ENCODE data around the gene NR1D1. TPM values are rescaled to one million over a fixed set of nuclear protein-coding genes. Genes with fewer than 3 reads are reported as not detected.

Gene NR1D1
- total and polyA plus RNA-seq, 2 of the 13 experiments (the other 11 are each of a cell fraction or from before 2014, with no cell fraction given), result 2.1 to 2.7 TPM

- intact Hi-C loops (cut with micrococcal nuclease; ENCODE audit: unreplicated experiment), result loop anchor here (1.0 kb wide), 1 partner anchor 8 kb away; no protein-coding TSS in a partner anchor
- H3K4me2 ChIP-seq (ENCODE audit: low read depth, low read length), result peak overlapping the region; percentile 80
- H3K9me3 ChIP-seq (ENCODE audit: low read length), result no peaks in the 10 kb centered on the region
- BruUV-seq (replicated peaks), result no TSS peak
- H3K4me1 ChIP-seq (ENCODE audit: insufficient read depth, low read length), result peaks cover 90% of the 10 kb centered on the region
- H4K20me1 ChIP-seq (ENCODE audit: insufficient read depth, low read length), result no peaks in the 10 kb centered on the region
- H3K79me2 ChIP-seq (ENCODE audit: insufficient read depth, low read length), result peaks cover 2% of the 10 kb centered on the region
- DNase-seq (ENCODE audit: low spot score) (no peak), ATAC-seq (no peak), FAIRE-seq (no peak)
- POLR2A ChIA-PET, result interaction anchor here (1.0 to 4.2 kb wide), 5 partner anchors 8 to 52 kb away, joined by 3 to 47 read pairs (median 29); partner anchors contain the start of genes MED24, NR1D1 and THRA
- H3K27me3 ChIP-seq (ENCODE audit: control insufficient read depth in 1 of 2, insufficient read depth in 2 of 2, low read length in 2 of 2), result no peaks in the 10 kb centered on the region
- WGBS (ENCODE audit: low lambda C conversion rate), result 25% methylated on average over 8 of the region's 8 CpGs
- CTCF ChIA-PET (ENCODE audit: low intra/inter-chr PET ratio, low total read pairs), result no interaction called here
- peak overlapping the region; percentile 10 to 56 (median 42); a peak in 5 of 6 replicates for H3K4me3 ChIP-seq (replicated peaks in 1 of 3; ENCODE audit: insufficient read depth in 1 of 3, low read depth in 2 of 3, low read length in 3 of 3)
- peak overlapping the region; percentile 50 for H3K9ac ChIP-seq (ENCODE audit: insufficient read depth, low read depth, low read length)
- no peak overlapping the region for H3K27ac ChIP-seq (ENCODE audit: extremely low read length, insufficient read depth, low read length)
- H2AFZ ChIP-seq (ENCODE audit: low read length), result no peak overlapping the region
- H3K36me3 ChIP-seq (replicated peaks in 1 of 2; ENCODE audit: control insufficient read depth in 1 of 2, insufficient read depth in 2 of 2, low read length in 2 of 2), result 0 out of 5 replicates have a peak, but pooled peaks cover 1 to 4% of the 10 kb centered on the region in 2 experiments
- in situ Hi-C loops (cut with HindIII; ENCODE audit: extremely low pct_ligation_motif_present, low pct_unique_long_range_greater_than_20kb), result no loop called here
- TF ChIP-seq TSC22D2 (CRISPR knock-in tag; IDR thresholded peaks at IDR 0.05; ENCODE audit: borderline replicate concordance) (no peak), ZMAT3 (CRISPR knock-in tag; conservative IDR thresholded peaks at IDR 0.05) (no peak), ZBTB21 (CRISPR knock-in tag; IDR thresholded peaks at IDR 0.05) (no peak), TCF7 (IDR thresholded peaks at IDR 0.05; ENCODE audit: low read depth) (0 out of 2 replicates have a peak, but pooled peaks have one; percentile 7), KAT8 (CRISPR knock-in tag; IDR thresholded peaks at IDR 0.05) (no peak), ZNF878 (CRISPR knock-in tag; IDR thresholded peaks at IDR 0.05) (no peak), PAF1 (CRISPR knock-in tag; IDR thresholded peaks at IDR 0.05) (no peak), ZNF660 (CRISPR knock-in tag; IDR thresholded peaks at IDR 0.05; ENCODE audit: borderline replicate concordance, low read depth) (no peak), ZNF382 (CRISPR knock-in tag; IDR thresholded peaks at IDR 0.05; ENCODE audit: borderline replicate concordance) (no peak), ZNF274 (CRISPR knock-in tag; IDR thresholded peaks at IDR 0.05) (no peak), ZNF124 (CRISPR knock-in tag; IDR thresholded peaks at IDR 0.05) (no peak), HNRNPK (IDR thresholded peaks at IDR 0.05; ENCODE audit: low read depth, low read length, poor library complexity, severe bottlenecking) (peak; percentile 69), HOXA7 (CRISPR knock-in tag; IDR thresholded peaks at IDR 0.05) (no peak), HNF4G (IDR thresholded peaks at IDR 0.05; ENCODE audit: borderline replicate concordance, low read depth, low read length) (peak; percentile 61; the same call in 1 of the 2 replicates), HNF4G (CRISPR knock-in tag; IDR thresholded peaks at IDR 0.05; ENCODE audit: borderline replicate concordance, low read depth) (no peak), KDM4B (CRISPR knock-in tag; IDR thresholded peaks at IDR 0.05) (no peak), ZNF549 (CRISPR knock-in tag; IDR thresholded peaks at IDR 0.05) (no peak), DRAP1 (CRISPR knock-in tag; IDR thresholded peaks at IDR 0.05) (0 out of 2 replicates have a peak, but pooled peaks have one; percentile 8), SP140L (CRISPR knock-in tag; IDR thresholded peaks at IDR 0.05; ENCODE audit: borderline replicate concordance) (no peak), ZNF674 (CRISPR knock-in tag; IDR thresholded peaks at IDR 0.05; ENCODE audit: low read depth) (no peak), ZNF709 (CRISPR knock-in tag; IDR thresholded peaks at IDR 0.05) (no peak), ZNF7 (CRISPR knock-in tag; IDR thresholded peaks at IDR 0.05) (no peak)
- TF ChIP-seq, protein P1, sequence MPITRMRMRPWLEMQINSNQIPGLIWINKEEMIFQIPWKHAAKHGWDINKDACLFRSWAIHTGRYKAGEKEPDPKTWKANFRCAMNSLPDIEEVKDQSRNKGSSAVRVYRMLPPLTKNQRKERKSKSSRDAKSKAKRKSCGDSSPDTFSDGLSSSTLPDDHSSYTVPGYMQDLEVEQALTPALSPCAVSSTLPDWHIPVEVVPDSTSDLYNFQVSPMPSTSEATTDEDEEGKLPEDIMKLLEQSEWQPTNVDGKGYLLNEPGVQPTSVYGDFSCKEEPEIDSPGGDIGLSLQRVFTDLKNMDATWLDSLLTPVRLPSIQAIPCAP (CRISPR knock-in tag; IDR thresholded peaks at IDR 0.05; ENCODE audit: low read depth), result no peak
Measured at GRCh38 chr17:40070709-40071312, 29.6 kb downstream of the NR1D1 start.
